ENCODE data around the gene FHIP1B. TPM values are rescaled to one million over a fixed set of nuclear protein-coding genes. Genes with fewer than 3 reads are reported as not detected.

FHIP1B gene
- total RNA-seq, 2 experiments from 2014 or later, result 20.1 to 21.2 TPM

DNA sequence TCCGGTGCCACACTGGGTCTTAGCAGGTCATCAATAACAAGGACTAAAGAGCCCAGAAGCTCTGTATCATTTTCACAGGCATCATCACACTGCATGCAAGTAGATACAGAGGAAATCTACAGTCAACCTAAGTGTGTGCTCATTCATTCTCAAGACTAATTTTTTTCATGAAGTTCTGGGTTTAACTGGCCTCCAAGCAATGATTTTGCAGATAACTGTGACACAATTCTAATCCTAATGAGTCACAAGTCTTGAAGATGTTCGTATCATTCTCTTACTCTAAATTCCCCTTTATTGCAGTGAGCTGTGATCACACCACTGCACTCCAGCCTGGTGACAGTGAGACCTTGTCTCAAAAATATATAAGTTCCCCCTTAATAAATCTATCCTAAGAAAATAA lies 33.0 kb downstream of the FHIP1B start:
- no peak for TF ChIP-seq EZH2phosphoT487 (IDR thresholded peaks at IDR 0.05; ENCODE audit: borderline replicate concordance, low read depth, low read length)
- TF ChIP-seq, protein P1, sequence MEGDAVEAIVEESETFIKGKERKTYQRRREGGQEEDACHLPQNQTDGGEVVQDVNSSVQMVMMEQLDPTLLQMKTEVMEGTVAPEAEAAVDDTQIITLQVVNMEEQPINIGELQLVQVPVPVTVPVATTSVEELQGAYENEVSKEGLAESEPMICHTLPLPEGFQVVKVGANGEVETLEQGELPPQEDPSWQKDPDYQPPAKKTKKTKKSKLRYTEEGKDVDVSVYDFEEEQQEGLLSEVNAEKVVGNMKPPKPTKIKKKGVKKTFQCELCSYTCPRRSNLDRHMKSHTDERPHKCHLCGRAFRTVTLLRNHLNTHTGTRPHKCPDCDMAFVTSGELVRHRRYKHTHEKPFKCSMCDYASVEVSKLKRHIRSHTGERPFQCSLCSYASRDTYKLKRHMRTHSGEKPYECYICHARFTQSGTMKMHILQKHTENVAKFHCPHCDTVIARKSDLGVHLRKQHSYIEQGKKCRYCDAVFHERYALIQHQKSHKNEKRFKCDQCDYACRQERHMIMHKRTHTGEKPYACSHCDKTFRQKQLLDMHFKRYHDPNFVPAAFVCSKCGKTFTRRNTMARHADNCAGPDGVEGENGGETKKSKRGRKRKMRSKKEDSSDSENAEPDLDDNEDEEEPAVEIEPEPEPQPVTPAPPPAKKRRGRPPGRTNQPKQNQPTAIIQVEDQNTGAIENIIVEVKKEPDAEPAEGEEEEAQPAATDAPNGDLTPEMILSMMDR (conservative IDR thresholded peaks at IDR 0.05; ENCODE audit: low read length), result no peak
- no peaks in the 10 kb centered on the region for H3K79me2 ChIP-seq (ENCODE audit: insufficient read depth, low read depth, low read length)
- no peak overlapping the region for H3K27ac ChIP-seq (ENCODE audit: low read depth, low read length, poor library complexity, severe bottlenecking)
- ChIA-PET CTCF (ENCODE audit: unreplicated experiment) (no interaction called here), POLR2A (interaction anchor here (0.6 to 1.1 kb wide), 3 partner anchors 18 to 234 kb away, joined by 3 read pairs; no protein-coding TSS in a partner anchor)
- no peaks in the 10 kb centered on the region for H3K36me3 ChIP-seq (ENCODE audit: insufficient read depth, low read length)
- no peak for DNase-seq (ENCODE audit: low spot score)
- H3K4me2 ChIP-seq (ENCODE audit: low read length), result no peak overlapping the region
- no peaks in the 10 kb centered on the region for H4K20me1 ChIP-seq (ENCODE audit: insufficient read depth, low read length)
- BruUV-seq (replicated peaks), result no TSS peak
- no peaks in the 10 kb centered on the region for H3K4me1 ChIP-seq (ENCODE audit: insufficient read depth, low read length, poor library complexity, severe bottlenecking)
- no peak overlapping the region for H3K4me3 ChIP-seq (ENCODE audit: low read depth, low read length, poor library complexity, severe bottlenecking)
- H2AFZ ChIP-seq (ENCODE audit: low read length), result no peak overlapping the region
- H3K9me2 ChIP-seq (ENCODE audit: insufficient read depth, low read length), result no peaks in the 10 kb centered on the region
- no peaks in the 10 kb centered on the region for H3K9me3 ChIP-seq (ENCODE audit: low read length)
- intact Hi-C loops (cut with micrococcal nuclease; ENCODE audit: unreplicated experiment), result no loop called here

DNA sequence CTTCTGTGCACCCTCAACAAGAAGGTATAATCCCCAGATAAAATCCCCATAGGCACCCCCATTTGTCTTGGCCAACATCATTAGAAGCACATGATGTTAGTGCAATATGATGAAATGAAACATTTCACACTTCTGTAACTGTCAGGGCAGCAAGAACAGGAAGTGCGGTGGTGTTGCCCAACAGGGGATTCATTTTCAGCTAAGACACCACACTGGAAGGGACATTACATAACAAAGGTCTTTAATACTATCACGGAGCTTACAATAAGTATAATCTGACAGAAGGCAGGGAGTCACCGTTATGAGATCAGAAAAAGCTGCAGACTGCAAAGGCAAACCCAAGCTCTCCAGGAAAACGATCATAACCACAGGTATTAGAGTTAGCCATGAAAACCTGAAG lies 33.5 kb downstream of the FHIP1B start:
- Histone ChIP-seq H4K20me1 (ENCODE audit: insufficient read depth, low read length) (no peaks in the 10 kb centered on the region), H3K9me3 (ENCODE audit: low read length) (no peaks in the 10 kb centered on the region), H3K36me3 (ENCODE audit: insufficient read depth, low read length) (no peaks in the 10 kb centered on the region), H3K4me2 (ENCODE audit: low read length) (no peak overlapping the region), H3K27ac (ENCODE audit: low read depth, low read length, poor library complexity, severe bottlenecking) (no peak overlapping the region), H3K9me2 (ENCODE audit: insufficient read depth, low read length) (no peaks in the 10 kb centered on the region), H2AFZ (ENCODE audit: low read length) (no peak overlapping the region), H3K4me1 (ENCODE audit: insufficient read depth, low read length, poor library complexity, severe bottlenecking) (no peaks in the 10 kb centered on the region), H3K4me3 (ENCODE audit: low read depth, low read length, poor library complexity, severe bottlenecking) (no peak overlapping the region), H3K79me2 (ENCODE audit: insufficient read depth, low read depth, low read length) (no peaks in the 10 kb centered on the region)
- no peak for TF ChIP-seq EZH2phosphoT487 (IDR thresholded peaks at IDR 0.05; ENCODE audit: borderline replicate concordance, low read depth, low read length)
- TF ChIP-seq, protein P1 (conservative IDR thresholded peaks at IDR 0.05; ENCODE audit: low read length), result no peak
- intact Hi-C loops (cut with micrococcal nuclease; ENCODE audit: unreplicated experiment), result no loop called here
- ChIA-PET CTCF (ENCODE audit: unreplicated experiment) (no interaction called here), POLR2A (interaction anchor here (0.6 to 1.1 kb wide), 4 partner anchors 18 to 647 kb away, joined by 3 read pairs; no protein-coding TSS in a partner anchor)
- no peak for DNase-seq (ENCODE audit: low spot score)
- BruUV-seq (replicated peaks), result no TSS peak

DNA sequence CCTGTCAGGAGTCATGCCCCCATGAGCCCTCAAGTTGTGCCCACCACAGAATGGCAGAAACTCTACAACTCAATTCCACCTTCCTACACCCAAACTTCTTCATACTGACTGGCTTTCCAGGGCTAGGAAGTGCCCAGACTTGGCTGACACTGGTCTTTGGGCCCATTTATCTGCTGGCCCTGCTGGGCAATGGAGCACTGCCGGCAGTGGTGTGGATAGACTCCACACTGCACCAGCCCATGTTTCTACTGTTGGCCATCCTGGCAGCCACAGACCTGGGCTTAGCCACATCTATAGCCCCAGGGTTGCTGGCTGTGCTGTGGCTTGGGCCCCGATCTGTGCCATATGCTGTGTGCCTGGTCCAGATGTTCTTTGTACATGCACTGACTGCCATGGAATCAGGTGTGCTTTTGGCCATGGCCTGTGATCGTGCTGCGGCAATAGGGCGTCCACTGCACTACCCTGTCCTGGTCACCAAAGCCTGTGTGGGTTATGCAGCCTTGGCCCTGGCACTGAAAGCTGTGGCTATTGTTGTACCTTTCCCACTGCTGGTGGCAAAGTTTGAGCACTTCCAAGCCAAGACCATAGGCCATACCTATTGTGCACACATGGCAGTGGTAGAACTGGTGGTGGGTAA lies 35.1 kb downstream of the FHIP1B start, which contains the start of gene OR52W1:
TSS of gene OR52W1 (plus strand) at position 51 of the 637 bp plus-strand sequence. CDS start at position 51, 0 bp downstream.
- Histone ChIP-seq H3K4me1 (ENCODE audit: insufficient read depth, low read length, poor library complexity, severe bottlenecking) (no peaks in the 10 kb centered on the region), H3K9me2 (ENCODE audit: insufficient read depth, low read length) (no peaks in the 10 kb centered on the region), H3K4me3 (ENCODE audit: low read depth, low read length, poor library complexity, severe bottlenecking) (no peak within 1 kb of the TSS), H3K4me2 (ENCODE audit: low read length) (no peak within 1 kb of the TSS), H4K20me1 (ENCODE audit: insufficient read depth, low read length) (no peaks in the 10 kb centered on the region), H3K27ac (ENCODE audit: low read depth, low read length, poor library complexity, severe bottlenecking) (no peak within 1 kb of the TSS), H2AFZ (ENCODE audit: low read length) (no peak within 1 kb of the TSS), H3K79me2 (ENCODE audit: insufficient read depth, low read depth, low read length) (no peaks in the 10 kb centered on the region), H3K9me3 (ENCODE audit: low read length) (no peaks in the 10 kb centered on the region), H3K36me3 (ENCODE audit: insufficient read depth, low read length) (no peaks in the 10 kb centered on the region)
- ChIA-PET POLR2A (no interaction called here), CTCF (ENCODE audit: unreplicated experiment) (no interaction called here)
- intact Hi-C loops (cut with micrococcal nuclease; ENCODE audit: unreplicated experiment), result no loop called here
- no TSS peak for BruUV-seq (replicated peaks)
- no peak for TF ChIP-seq EZH2phosphoT487 (IDR thresholded peaks at IDR 0.05; ENCODE audit: borderline replicate concordance, low read depth, low read length)
- TF ChIP-seq, protein P1 (conservative IDR thresholded peaks at IDR 0.05; ENCODE audit: low read length), result no peak
- DNase-seq (ENCODE audit: low spot score), result no peak
